ENCODE data around the gene GMEB2. TPM values are rescaled to one million over a fixed set of nuclear protein-coding genes. Genes with fewer than 3 reads are reported as not detected.
"Not testable (repeated sequence)": the region's sequence is repeated elsewhere in the genome, so short reads cannot be mapped to it uniquely, and the experiment has no call there.

Gene GMEB2
- total RNA-seq, 1 donor, result 10.8 TPM

DNA sequence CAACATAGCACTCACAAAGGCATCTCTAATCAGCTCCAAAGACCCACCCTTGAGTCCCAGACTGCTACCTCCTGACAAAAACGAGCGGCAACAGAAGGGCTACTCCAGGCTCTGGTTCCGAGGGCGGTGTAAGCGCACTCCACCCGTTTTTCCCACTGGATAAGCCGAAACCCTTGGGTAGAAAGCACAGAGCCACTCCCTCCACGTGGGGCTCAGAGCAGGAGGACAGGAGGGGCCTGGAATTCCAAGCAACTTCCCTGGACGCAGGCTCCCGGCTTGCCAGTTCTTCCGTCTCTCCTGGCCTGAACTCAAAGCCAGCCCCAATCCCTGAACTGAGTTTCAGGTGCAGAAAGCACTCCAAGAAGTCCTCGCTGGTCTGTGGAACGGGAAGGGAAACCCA is 7.4 kb downstream of the GMEB2 start:
- no peak overlapping the region for H3K4me3 ChIP-seq (ENCODE audit: low read depth, low read length)
- TF ChIP-seq, protein P1, sequence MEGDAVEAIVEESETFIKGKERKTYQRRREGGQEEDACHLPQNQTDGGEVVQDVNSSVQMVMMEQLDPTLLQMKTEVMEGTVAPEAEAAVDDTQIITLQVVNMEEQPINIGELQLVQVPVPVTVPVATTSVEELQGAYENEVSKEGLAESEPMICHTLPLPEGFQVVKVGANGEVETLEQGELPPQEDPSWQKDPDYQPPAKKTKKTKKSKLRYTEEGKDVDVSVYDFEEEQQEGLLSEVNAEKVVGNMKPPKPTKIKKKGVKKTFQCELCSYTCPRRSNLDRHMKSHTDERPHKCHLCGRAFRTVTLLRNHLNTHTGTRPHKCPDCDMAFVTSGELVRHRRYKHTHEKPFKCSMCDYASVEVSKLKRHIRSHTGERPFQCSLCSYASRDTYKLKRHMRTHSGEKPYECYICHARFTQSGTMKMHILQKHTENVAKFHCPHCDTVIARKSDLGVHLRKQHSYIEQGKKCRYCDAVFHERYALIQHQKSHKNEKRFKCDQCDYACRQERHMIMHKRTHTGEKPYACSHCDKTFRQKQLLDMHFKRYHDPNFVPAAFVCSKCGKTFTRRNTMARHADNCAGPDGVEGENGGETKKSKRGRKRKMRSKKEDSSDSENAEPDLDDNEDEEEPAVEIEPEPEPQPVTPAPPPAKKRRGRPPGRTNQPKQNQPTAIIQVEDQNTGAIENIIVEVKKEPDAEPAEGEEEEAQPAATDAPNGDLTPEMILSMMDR (IDR thresholded peaks at IDR 0.05; ENCODE audit: insufficient read depth, low read depth, low read length), result no peak
- DNase-seq (ENCODE audit: low read depth), result no peak

DNA sequence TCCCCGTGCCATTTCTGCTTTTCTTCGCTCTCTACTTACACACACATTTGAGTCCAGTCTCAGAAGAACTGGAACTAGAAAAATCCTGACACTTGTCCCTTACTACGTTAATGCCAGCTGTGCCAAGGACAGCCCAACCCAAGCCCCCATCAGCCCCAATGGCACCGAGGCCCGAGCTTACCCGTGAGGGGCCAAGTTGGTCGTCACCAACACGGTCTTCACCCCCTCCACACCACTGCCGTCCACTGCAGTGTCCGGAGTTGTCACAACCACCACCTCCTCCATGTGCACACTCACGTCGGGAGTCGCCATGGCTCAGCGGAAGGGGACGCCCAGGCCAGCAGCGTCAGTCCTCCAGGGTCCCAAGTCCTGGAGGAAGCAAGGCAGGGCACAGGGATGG is 7.8 kb downstream of the GMEB2 start:
- TF ChIP-seq, protein P1 (IDR thresholded peaks at IDR 0.05; ENCODE audit: insufficient read depth, low read depth, low read length), result no peak
- no peak overlapping the region for H3K4me3 ChIP-seq (ENCODE audit: low read depth, low read length)
- no peak for DNase-seq (ENCODE audit: low read depth)

DNA sequence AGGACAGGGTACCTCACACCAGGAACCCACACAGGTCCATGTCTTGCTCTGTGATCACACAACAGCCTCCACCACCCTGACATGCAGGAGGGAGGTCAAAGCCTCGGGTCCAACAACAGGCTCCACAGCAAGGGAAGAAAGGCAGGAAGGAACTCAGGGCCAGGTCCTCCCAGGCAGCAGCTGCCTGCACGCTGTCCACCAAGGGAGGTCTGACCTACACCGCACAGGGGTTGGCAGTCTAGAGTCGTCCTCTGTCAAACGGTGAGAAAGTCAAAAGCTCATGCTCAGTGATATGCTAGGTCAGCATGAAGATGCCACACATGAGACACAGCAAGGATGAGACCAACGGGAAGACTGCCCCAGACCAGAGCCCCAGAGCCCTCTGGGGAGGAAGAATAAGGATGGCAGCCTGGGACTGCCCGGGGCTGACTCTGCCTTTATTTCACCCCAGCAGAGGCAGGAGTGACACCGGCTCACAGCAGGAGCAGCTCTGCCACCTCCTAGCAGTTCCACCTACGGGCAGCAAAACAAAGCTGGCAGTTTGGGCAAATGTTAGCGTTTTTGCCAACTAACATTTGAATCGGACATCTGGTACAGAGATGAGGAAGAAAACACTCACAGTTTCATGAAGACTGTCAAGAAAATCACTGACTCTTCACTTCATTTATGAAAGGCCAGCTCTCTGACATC is 8.5 kb downstream of the GMEB2 start:
- TF ChIP-seq, protein P1 (IDR thresholded peaks at IDR 0.05; ENCODE audit: insufficient read depth, low read depth, low read length), result no peak
- H3K4me3 ChIP-seq (ENCODE audit: low read depth, low read length), result no peak overlapping the region
- no peak for DNase-seq (ENCODE audit: low read depth)

DNA sequence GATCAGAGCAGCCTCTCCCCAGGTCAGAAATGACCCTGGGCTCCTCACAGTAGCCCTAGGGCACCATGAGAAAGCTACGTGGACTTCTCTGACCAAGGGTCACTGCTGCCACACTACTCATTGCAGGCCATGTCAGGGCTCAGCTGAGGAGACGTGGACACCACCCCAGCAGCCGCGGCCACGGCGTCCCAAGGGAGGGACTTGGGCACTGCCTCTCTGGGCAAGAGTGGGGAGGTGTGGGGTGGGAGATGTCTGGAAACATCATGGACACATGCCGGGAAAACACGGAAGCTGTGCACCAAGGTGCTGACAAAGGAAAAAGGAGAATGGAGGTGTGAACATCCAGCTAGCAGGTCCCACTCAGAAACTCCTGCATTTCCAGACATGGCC is 9.0 kb downstream of the GMEB2 start:
- H3K4me3 ChIP-seq (ENCODE audit: low read depth, low read length), result no peak overlapping the region
- no peak for DNase-seq (ENCODE audit: low read depth)
- TF ChIP-seq, protein P1 (IDR thresholded peaks at IDR 0.05; ENCODE audit: insufficient read depth, low read depth, low read length), result no peak

DNA sequence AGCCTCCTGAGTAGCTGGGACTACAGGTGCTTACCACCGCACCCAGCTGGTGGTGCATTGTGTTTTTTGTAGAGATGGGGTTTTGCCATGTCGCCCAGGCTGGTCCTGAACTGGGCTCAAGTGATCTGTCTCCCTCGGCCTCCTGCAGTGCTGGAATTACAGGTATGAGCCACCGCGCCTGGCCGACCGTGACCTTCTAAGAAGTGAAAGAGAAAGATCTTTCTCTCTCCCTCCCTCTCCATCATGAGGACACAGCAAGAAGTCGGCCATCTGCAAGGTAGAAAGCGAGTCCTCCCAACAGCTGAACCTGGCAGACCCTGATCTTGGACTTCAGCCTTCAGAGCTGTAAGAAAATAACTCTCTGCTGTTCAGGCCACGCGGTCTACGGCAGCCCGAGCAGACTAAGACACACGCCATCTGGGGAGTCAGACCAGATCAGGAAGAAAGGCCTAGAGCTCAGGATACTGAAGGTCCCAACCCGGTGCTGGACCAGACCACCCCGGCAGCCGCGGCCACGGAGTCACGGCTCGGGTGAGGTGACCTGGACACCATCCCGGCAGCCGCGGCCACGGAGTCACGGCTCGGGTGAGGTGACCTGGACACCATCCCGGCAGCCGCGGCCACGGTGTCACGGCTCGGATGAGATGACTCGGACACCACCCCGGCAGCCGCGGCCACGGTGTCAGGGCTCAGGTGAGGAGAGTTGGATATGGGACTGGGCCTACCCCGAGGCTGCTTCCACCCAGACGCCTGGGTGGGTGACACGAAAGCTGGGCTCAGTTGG is 9.6 kb downstream of the GMEB2 start:
- H3K4me3 ChIP-seq (ENCODE audit: low read depth, low read length), result no peak overlapping the region
- TF ChIP-seq, protein P1 (IDR thresholded peaks at IDR 0.05; ENCODE audit: insufficient read depth, low read depth, low read length), result no peak
- no peak for DNase-seq (ENCODE audit: low read depth)

DNA sequence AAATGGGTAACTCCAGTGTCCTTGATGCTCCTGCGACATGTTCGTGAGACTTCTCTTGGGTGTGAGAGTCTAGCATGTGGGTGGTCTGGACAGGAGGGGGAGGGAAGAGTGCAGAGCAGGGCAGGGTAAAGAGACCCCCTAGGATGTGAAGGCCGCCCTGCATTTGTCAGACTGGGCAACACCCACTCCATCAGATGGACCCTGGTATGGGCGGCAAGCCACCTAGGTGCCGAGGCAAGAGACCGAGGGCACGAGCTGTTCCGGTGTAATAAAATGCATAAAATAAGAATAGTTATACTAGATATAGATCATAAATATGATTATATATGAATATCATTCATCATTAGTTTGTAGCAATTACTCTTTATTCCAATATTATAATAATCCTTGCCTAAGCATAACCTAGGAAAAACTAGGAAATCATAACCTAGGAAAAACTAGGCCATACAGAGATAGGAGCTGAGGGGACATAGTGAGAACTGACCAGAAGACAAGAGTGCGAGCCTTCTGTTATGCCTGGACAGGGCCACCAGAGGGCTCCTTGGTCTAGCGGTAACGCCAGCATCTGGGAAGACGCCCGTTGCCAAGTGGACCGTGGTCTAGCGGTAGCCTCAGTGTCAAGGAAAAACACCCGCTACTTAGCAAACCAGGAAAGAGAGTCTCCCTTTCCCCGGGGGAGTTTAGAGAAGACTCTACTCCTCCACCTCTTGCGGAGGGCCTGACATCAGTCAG is 12.9 kb downstream of the GMEB2 start:
- DNase-seq (ENCODE audit: low read depth); H3K4me3 ChIP-seq (ENCODE audit: low read depth, low read length): not testable (repeated sequence)
- TF ChIP-seq, protein P1 (IDR thresholded peaks at IDR 0.05; ENCODE audit: insufficient read depth, low read depth, low read length), result peak; percentile 37
